HEK293 (cell line): Measurements from ENCODE around the gene ZDHHC8.

Source experiments
- CTCF ChIA-PET: fragments of 350-600 bp; formaldehyde crosslinking; extraction: SDS; loops from one replicate; lab custom pipeline; 2021; ENCODE audit warnings: antibody characterized with exemption; lab: Yijun Ruan, JAX
- POLR2A ChIA-PET: fragments of 300-600 bp; formaldehyde crosslinking; extraction: SDS; loops from one replicate; lab custom pipeline; 2020; ENCODE audit warnings: antibody characterized with exemption, inconsistent platforms; lab: Yijun Ruan, JAX
- H3K27ac ChIP-seq: fragments of 200-500 bp; sonication (Bioruptor generic); 2 replicates; pipeline ENCODE4 v1.5.1; 2014; ENCODE audit warnings: low read depth, low read length, control low read depth, inconsistent platforms; ENCODE audit errors: extremely low read depth
- H3K36me3 ChIP-seq, 2 experiments: fragments of 200-500 bp in 1 of 2; sonication (Bioruptor generic) in 1 of 2; 1 replicate in 1 of 2; 2 replicates in 1 of 2; pipeline ENCODE4 v1.5.1; 2014 to 2017; ENCODE audit warnings: inconsistent platforms in 2 of 2, low read length in 2 of 2; ENCODE audit not compliant: control insufficient read depth in 2 of 2, insufficient read depth in 1 of 2
- H3K4me1 ChIP-seq: fragments of 200-500 bp; sonication (Bioruptor generic); 2 replicates; pipeline ENCODE4 v1.5.1; 2014; ENCODE audit warnings: mild to moderate bottlenecking, low read length, inconsistent platforms; ENCODE audit not compliant: control insufficient read depth, insufficient read depth
- H3K4me3 ChIP-seq: 2 replicates; pipeline ENCODE4 v1.5.1; 2011; ENCODE audit warnings: low read depth, mild to moderate bottlenecking, control low read depth, low read length, moderate library complexity
- H3K9me3 ChIP-seq: fragments of 200-500 bp; sonication (Bioruptor generic); 2 replicates; pipeline ENCODE4 v1.5.1; 2014; ENCODE audit warnings: low read depth, low read length, inconsistent platforms; ENCODE audit not compliant: control insufficient read depth, insufficient read depth
- BCL11B ChIP-seq: fragments of 450-650 bp; formaldehyde crosslinking; IDR thresholded peaks from 2 replicates; pipeline ENCODE4 v1.5.1; 2016; ENCODE audit warnings: low read depth, missing biosample characterization, missing genetic modification characterization
- GLI2 ChIP-seq: fragments of 450-650 bp; formaldehyde crosslinking; IDR thresholded peaks from 2 replicates; pipeline ENCODE4; 2017; ENCODE audit warnings: missing biosample characterization, missing genetic modification characterization, low read depth, borderline replicate concordance
- GLI4 ChIP-seq: fragments of 450-650 bp; formaldehyde crosslinking; IDR thresholded peaks from 2 replicates; pipeline ENCODE4 v1.5.1; 2016; ENCODE audit warnings: missing biosample characterization, missing genetic modification characterization
- HOXC10 ChIP-seq: sonication (generic); formaldehyde crosslinking; IDR thresholded peaks from 2 replicates; pipeline ENCODE4 v1.8.1; 2023; ENCODE audit warnings: mild to moderate bottlenecking, missing genetic modification reagents
- KLF10 ChIP-seq: fragments of 450-650 bp; IDR thresholded peaks from 2 replicates; pipeline ENCODE4 v1.5.1; 2018; ENCODE audit warnings: missing biosample characterization, mild to moderate bottlenecking, missing genetic modification characterization
- SCRT1 ChIP-seq: fragments of 450-650 bp; formaldehyde crosslinking; IDR thresholded peaks from 2 replicates; pipeline ENCODE4 v1.5.1; 2016; ENCODE audit warnings: missing biosample characterization, missing genetic modification characterization, borderline replicate concordance
- ZEB2 ChIP-seq: fragments of 450-650 bp; formaldehyde crosslinking; IDR thresholded peaks from 2 replicates; pipeline ENCODE4 v1.5.1; 2016; ENCODE audit warnings: missing biosample characterization, missing genetic modification characterization
- ZNF138 ChIP-seq: fragments of 450-650 bp; formaldehyde crosslinking; IDR thresholded peaks from 2 replicates; pipeline ENCODE4 v1.5.1; 2016; ENCODE audit warnings: missing biosample characterization, missing genetic modification characterization, borderline replicate concordance
- ZNF146 ChIP-seq: fragments of 450-650 bp; formaldehyde crosslinking; IDR thresholded peaks from 2 replicates; pipeline ENCODE4 v1.5.1; 2016; ENCODE audit warnings: missing biosample characterization, missing genetic modification characterization
- ZNF169 ChIP-seq: fragments of 450-650 bp; formaldehyde crosslinking; IDR thresholded peaks from 2 replicates; pipeline ENCODE4 v1.5.1; 2016; ENCODE audit warnings: missing biosample characterization, missing genetic modification characterization
- ZNF2 ChIP-seq: fragments of 450-650 bp; formaldehyde crosslinking; IDR thresholded peaks from 2 replicates; pipeline ENCODE4 v1.5.1; 2016; ENCODE audit warnings: missing biosample characterization, missing genetic modification characterization
- ZNF248 ChIP-seq: fragments of 450-650 bp; formaldehyde crosslinking; IDR thresholded peaks from 2 replicates; pipeline ENCODE4 v1.5.1; 2017; ENCODE audit warnings: missing biosample characterization, missing genetic modification characterization
- ZNF335 ChIP-seq: fragments of 450-650 bp; formaldehyde crosslinking; conservative IDR thresholded peaks from 2 replicates; pipeline ENCODE4 v1.5.1; 2016; ENCODE audit warnings: missing biosample characterization, missing genetic modification characterization
- ZNF529 ChIP-seq: fragments of 450-650 bp; formaldehyde crosslinking; IDR thresholded peaks from 2 replicates; pipeline ENCODE4 v1.5.1; 2017; ENCODE audit warnings: missing genetic modification characterization, missing biosample characterization; ENCODE audit not compliant: insufficient replicate concordance
- ZNF555 ChIP-seq: fragments of 450-650 bp; formaldehyde crosslinking; conservative IDR thresholded peaks from 2 replicates; pipeline ENCODE4 v1.5.1; 2017; ENCODE audit warnings: missing biosample characterization, mild to moderate bottlenecking, missing genetic modification characterization, inconsistent platforms
- ZNF76 ChIP-seq: fragments of 450-650 bp; formaldehyde crosslinking; IDR thresholded peaks from 2 replicates; pipeline ENCODE4; 2016; ENCODE audit warnings: low read depth, missing biosample characterization, missing genetic modification characterization, borderline replicate concordance
- ZNF776 ChIP-seq: fragments of 450-650 bp; formaldehyde crosslinking; IDR thresholded peaks from 2 replicates; pipeline ENCODE4 v1.5.0; 2017; ENCODE audit warnings: missing biosample characterization, missing genetic modification characterization, borderline replicate concordance
- TF ChIP-seq, protein P1 (sequence below): fragments of 450-650 bp; formaldehyde crosslinking; IDR thresholded peaks from 2 replicates; pipeline ENCODE4 v1.5.1; 2016; ENCODE audit warnings: missing biosample characterization, missing genetic modification characterization
- TF ChIP-seq, protein P2 (sequence below): fragments of 450-650 bp; formaldehyde crosslinking; IDR thresholded peaks from 2 replicates; pipeline ENCODE4 v1.5.1; 2016; ENCODE audit warnings: missing biosample characterization, missing genetic modification characterization, borderline replicate concordance
- TF ChIP-seq, protein P3 (sequence below): fragments of 450-650 bp; formaldehyde crosslinking; IDR thresholded peaks from 2 replicates; pipeline ENCODE4 v1.5.0; 2017; ENCODE audit warnings: missing biosample characterization, missing genetic modification characterization, borderline replicate concordance

Gene ZDHHC8

DNA sequence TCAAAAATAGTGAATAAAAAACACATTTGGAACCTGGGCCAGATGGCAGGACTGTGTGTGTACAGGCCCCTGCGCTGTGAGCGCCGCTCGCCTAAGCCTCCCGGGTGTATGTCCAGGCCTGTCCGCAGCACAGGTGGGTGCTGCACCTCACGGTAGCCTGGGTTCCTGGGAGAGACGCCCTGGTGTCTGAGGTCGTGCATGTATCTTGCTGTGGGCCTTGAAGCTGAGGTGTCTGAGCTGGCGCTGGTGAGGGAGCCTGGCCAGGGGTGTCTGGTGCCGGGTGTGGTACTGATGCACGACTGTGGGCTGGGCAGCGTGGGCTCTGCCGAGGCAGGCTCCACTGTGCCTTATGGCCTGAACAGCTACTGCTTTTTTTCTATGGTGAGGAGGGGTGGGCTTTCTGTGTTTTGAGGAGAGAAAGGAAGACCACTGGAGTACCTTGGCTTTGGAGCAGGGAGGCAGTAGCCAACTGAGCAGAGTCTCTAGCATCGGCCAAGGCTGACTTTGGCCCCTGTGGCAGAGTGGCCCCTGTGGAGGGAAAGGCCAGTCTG lies 4.2 kb upstream of the ZDHHC8 start:
- peaks cover 13 to 59% of the 10 kb centered on the region in 2 experiments; a peak in 2 of 3 replicates for H3K36me3 ChIP-seq
- no peak overlapping the region for H3K27ac ChIP-seq
- TF ChIP-seq ZNF146 (no peak), SCRT1 (no peak), KLF10 (tag by site-specific recombination) (no peak), ZNF76 (tag by site-specific recombination) (no peak), ZNF169 (tag by site-specific recombination) (no peak), ZNF248 (tag by site-specific recombination) (no peak), ZNF555 (tag by site-specific recombination) (no peak), GLI2 (tag by site-specific recombination) (no peak), ZNF776 (tag by site-specific recombination) (no peak), ZNF529 (tag by site-specific recombination) (no peak), HOXC10 (no peak), BCL11B (tag by site-specific recombination) (no peak), ZNF138 (no peak), GLI4 (tag by site-specific recombination) (no peak), ZEB2 (tag by site-specific recombination) (no peak), ZNF2 (no peak), ZNF335 (tag by site-specific recombination) (no peak)
- TF ChIP-seq, protein P1, sequence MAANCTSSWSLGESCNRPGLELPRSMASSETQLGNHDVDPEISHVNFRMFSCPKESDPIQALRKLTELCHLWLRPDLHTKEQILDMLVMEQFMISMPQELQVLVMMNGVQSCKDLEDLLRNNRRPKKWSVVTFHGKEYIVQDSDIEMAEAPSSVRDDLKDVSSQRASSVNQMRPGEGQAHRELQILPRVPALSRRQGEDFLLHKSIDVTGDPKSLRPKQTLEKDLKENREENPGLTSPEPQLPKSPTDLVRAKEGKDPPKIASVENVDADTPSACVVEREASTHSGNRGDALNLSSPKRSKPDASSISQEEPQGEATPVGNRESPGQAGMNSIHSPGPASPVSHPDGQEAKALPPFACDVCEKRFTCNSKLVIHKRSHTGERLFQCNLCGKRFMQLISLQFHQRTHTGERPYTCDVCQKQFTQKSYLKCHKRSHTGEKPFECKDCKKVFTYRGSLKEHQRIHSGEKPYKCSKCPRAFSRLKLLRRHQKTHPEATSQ (tag by site-specific recombination): no peak
- TF ChIP-seq, protein P2, sequence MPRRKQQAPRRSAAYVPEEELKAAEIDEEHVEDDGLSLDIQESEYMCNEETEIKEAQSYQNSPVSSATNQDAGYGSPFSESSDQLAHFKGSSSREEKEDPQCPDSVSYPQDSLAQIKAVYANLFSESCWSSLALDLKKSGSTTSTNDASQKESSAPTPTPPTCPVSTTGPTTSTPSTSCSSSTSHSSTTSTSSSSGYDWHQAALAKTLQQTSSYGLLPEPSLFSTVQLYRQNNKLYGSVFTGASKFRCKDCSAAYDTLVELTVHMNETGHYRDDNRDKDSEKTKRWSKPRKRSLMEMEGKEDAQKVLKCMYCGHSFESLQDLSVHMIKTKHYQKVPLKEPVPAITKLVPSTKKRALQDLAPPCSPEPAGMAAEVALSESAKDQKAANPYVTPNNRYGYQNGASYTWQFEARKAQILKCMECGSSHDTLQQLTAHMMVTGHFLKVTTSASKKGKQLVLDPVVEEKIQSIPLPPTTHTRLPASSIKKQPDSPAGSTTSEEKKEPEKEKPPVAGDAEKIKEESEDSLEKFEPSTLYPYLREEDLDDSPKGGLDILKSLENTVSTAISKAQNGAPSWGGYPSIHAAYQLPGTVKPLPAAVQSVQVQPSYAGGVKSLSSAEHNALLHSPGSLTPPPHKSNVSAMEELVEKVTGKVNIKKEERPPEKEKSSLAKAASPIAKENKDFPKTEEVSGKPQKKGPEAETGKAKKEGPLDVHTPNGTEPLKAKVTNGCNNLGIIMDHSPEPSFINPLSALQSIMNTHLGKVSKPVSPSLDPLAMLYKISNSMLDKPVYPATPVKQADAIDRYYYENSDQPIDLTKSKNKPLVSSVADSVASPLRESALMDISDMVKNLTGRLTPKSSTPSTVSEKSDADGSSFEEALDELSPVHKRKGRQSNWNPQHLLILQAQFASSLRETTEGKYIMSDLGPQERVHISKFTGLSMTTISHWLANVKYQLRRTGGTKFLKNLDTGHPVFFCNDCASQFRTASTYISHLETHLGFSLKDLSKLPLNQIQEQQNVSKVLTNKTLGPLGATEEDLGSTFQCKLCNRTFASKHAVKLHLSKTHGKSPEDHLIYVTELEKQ: no peak
- TF ChIP-seq, protein P3, sequence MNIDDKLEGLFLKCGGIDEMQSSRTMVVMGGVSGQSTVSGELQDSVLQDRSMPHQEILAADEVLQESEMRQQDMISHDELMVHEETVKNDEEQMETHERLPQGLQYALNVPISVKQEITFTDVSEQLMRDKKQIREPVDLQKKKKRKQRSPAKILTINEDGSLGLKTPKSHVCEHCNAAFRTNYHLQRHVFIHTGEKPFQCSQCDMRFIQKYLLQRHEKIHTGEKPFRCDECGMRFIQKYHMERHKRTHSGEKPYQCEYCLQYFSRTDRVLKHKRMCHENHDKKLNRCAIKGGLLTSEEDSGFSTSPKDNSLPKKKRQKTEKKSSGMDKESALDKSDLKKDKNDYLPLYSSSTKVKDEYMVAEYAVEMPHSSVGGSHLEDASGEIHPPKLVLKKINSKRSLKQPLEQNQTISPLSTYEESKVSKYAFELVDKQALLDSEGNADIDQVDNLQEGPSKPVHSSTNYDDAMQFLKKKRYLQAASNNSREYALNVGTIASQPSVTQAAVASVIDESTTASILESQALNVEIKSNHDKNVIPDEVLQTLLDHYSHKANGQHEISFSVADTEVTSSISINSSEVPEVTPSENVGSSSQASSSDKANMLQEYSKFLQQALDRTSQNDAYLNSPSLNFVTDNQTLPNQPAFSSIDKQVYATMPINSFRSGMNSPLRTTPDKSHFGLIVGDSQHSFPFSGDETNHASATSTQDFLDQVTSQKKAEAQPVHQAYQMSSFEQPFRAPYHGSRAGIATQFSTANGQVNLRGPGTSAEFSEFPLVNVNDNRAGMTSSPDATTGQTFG (tag by site-specific recombination): no peak
- H3K4me1 ChIP-seq: no peaks in the 10 kb centered on the region
- ChIA-PET POLR2A (interaction anchor here (1.2 to 4.9 kb wide), 2 partner anchors 8 to 14 kb away, joined by 4 to 62 read pairs; partner anchors contain the start of genes RANBP1 and TRMT2A), CTCF (interaction anchor here (1.3 kb wide), 1 partner anchor 10 kb away, joined by 3 read pairs; no protein-coding TSS in a partner anchor)
- H3K4me3 ChIP-seq: no peak overlapping the region
- H3K9me3 ChIP-seq: no peaks in the 10 kb centered on the region
